PFSK-1 (cell line): ENCODE data around the gene RNF214.

ENCODE experiments used
- FOXP2 ChIP-seq: optimal IDR thresholded peaks from 2 replicates; pipeline ENCODE3; 2011; ENCODE audit warnings: borderline replicate concordance, control low read depth, inconsistent platforms; ENCODE audit not compliant: insufficient read depth; ENCODE audit errors: extremely low read length, extremely low read depth
- POLR2AphosphoS5 ChIP-seq: IDR thresholded peaks from 2 replicates; pipeline ENCODE4 v1.6.1; 2012; ENCODE audit warnings: low read depth, mild to moderate bottlenecking, control low read depth, low read length, moderate library complexity
- SIN3A ChIP-seq: IDR thresholded peaks from 2 replicates; pipeline ENCODE4 v1.6.1; 2012; ENCODE audit warnings: mild to moderate bottlenecking, low read length, moderate library complexity, borderline replicate concordance; ENCODE audit not compliant: insufficient read depth
- TAF1 ChIP-seq: IDR thresholded peaks from 2 replicates; pipeline ENCODE4 v1.6.1; 2012; ENCODE audit warnings: low read length, control low read depth, borderline replicate concordance; ENCODE audit not compliant: insufficient read depth
- TF ChIP-seq, protein P1 (sequence below), 2 experiments: IDR thresholded peaks; 2 replicates each; pipeline versions ENCODE4 v1.6.1 to v1.8.0; 2011 to 2012; ENCODE audit warnings: low read depth in 2 of 2, low read length in 2 of 2, control low read depth in 1 of 2, inconsistent platforms in 1 of 2, mild to moderate bottlenecking in 1 of 2, moderate library complexity in 1 of 2; ENCODE audit not compliant: insufficient read depth in 1 of 2

Gene RNF214

DNA sequence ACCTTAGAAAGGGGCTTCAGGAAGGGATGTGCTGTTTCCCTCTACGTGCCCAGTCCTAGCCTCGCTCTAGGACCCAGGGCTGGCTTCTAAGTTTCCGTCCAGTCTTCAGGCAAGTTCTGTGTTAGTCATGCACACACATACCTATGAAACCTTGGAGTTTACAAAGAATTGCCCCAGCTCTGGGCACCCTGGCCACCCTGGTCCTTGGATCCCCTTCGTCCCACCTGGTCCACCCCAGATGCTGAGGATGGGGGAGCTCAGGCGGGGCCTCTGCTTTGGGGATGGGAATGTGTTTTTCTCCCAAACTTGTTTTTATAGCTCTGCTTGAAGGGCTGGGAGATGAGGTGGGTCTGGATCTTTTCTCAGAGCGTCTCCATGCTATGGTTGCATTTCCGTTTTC is 35.5 kb upstream of the RNF214 start:
- TF ChIP-seq FOXP2 = no peak
- no peak for TF ChIP-seq POLR2AphosphoS5
- no peak for TF ChIP-seq TAF1
- TF ChIP-seq, protein P1, sequence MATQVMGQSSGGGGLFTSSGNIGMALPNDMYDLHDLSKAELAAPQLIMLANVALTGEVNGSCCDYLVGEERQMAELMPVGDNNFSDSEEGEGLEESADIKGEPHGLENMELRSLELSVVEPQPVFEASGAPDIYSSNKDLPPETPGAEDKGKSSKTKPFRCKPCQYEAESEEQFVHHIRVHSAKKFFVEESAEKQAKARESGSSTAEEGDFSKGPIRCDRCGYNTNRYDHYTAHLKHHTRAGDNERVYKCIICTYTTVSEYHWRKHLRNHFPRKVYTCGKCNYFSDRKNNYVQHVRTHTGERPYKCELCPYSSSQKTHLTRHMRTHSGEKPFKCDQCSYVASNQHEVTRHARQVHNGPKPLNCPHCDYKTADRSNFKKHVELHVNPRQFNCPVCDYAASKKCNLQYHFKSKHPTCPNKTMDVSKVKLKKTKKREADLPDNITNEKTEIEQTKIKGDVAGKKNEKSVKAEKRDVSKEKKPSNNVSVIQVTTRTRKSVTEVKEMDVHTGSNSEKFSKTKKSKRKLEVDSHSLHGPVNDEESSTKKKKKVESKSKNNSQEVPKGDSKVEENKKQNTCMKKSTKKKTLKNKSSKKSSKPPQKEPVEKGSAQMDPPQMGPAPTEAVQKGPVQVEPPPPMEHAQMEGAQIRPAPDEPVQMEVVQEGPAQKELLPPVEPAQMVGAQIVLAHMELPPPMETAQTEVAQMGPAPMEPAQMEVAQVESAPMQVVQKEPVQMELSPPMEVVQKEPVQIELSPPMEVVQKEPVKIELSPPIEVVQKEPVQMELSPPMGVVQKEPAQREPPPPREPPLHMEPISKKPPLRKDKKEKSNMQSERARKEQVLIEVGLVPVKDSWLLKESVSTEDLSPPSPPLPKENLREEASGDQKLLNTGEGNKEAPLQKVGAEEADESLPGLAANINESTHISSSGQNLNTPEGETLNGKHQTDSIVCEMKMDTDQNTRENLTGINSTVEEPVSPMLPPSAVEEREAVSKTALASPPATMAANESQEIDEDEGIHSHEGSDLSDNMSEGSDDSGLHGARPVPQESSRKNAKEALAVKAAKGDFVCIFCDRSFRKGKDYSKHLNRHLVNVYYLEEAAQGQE (IDR thresholded peaks at IDR 0.05; ENCODE audit: insufficient read depth in 1 of 2, low read depth in 2 of 2, low read length in 2 of 2) = no peak
- no peak for TF ChIP-seq SIN3A

DNA sequence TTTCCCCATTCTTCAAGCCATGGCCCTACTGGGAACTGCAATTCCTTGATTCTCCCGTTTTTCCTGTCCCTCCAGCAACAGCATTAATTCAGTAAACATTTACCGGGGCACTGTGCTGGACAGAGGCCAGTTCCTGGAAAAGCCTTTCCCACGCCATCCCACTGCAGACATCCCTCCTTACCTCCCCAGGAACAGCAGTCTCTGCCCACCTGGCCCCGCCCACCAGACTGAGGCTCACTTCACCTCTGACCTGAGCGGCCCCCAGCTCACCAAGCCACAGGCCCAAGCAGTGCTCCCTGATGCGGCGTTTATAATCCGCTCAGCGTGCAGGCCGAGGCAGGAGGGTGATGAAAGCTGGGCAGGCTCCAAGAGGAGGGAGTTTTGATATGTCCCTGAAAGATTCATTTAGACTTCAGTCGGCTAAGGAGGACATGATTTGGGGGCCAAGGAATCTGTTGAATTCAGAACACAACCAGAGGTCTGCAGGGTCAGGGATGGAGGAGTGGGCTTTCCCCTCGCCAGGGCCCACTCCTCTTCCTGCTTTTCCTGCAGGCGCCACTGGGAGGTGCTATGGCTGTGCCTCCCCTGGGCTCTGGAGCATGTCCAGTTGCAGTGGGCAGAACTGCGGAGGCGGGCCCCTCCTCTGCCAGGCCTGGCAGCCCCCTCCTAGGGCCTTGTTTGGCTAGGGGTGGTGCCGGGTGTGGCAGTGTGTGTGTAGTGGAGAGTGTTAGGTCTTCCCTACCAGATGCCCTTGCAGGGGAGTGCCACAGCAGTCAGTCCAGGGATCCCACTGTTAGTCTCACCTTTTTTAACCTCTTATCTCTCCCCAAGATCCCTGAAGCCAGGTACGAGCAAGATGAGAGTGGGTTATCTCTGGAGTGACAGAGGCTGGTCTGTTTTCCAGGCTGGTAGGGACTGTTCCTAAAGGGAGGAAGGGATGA is 34.7 kb upstream of the RNF214 start:
- TF ChIP-seq POLR2AphosphoS5 = no peak
- TF ChIP-seq, protein P1 (IDR thresholded peaks at IDR 0.05; ENCODE audit: insufficient read depth in 1 of 2, low read depth in 2 of 2, low read length in 2 of 2) = peak in 1 of 2 experiments; percentile 67; a peak in 1 of 4 replicates
- TF ChIP-seq FOXP2 = peak; percentile 6
- no peak for TF ChIP-seq SIN3A
- TF ChIP-seq TAF1 = no peak

DNA sequence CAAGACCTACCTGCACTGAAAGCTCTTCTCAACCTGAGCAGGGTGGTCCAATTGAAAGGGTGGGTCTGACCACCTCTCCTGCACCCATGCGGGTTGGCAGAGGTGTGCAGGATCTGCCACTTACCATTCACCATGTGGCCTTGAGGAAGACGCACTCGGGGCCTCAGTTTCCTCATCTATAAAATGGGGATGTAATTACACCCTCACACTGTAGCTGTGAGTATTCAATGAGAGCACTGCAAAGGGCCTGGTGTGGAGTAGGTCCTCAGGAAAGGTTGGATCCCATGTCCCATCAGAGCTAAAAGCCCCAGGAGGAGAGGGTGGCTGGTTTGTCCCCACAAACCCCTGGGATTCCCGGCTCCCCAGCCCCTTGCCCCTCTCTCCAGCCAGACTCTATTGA is 33.9 kb upstream of the RNF214 start:
- no peak for TF ChIP-seq FOXP2
- TF ChIP-seq, protein P1 (IDR thresholded peaks at IDR 0.05; ENCODE audit: insufficient read depth in 1 of 2, low read depth in 2 of 2, low read length in 2 of 2) = no peak
- TF ChIP-seq TAF1 = no peak
- TF ChIP-seq POLR2AphosphoS5 = no peak
- no peak for TF ChIP-seq SIN3A

DNA sequence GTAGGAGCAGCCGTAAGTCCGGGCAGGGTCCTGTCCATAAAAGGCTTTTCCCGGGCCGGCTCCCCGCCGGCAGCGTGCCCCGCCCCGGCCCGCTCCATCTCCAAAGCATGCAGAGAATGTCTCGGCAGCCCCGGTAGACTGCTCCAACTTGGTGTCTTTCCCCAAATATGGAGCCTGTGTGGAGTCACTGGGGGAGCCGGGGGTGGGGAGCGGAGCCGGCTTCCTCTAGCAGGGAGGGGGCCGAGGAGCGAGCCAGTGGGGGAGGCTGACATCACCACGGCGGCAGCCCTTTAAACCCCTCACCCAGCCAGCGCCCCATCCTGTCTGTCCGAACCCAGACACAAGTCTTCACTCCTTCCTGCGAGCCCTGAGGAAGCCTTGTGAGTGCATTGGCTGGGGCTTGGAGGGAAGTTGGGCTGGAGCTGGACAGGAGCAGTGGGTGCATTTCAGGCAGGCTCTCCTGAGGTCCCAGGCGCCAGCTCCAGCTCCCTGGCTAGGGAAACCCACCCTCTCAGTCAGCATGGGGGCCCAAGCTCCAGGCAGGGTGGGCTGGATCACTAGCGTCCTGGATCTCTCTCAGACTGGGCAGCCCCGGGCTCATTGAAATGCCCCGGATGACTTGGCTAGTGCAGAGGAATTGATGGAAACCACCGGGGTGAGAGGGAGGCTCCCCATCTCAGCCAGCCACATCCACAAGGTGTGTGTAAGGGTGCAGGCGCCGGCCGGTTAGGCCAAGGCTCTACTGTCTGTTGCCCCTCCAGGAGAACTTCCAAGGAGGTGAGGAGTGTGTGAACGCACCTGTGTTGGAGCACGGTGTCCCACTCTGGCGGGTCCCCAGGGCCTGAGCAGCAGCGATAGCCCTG is 33.2 kb upstream of the RNF214 start, which contains the start of gene TAGLN:
Gene TAGLN (plus strand): TSS at position 318 of the 863 bp plus-strand sequence. CDS start 3,644 bp downstream, outside the sequence.
- TF ChIP-seq TAF1 (no peak), SIN3A (no peak), FOXP2 (no peak)
